MCF 10A (cell line): ENCODE results near the gene IL17RD. TPM values are rescaled to one million over a fixed set of nuclear protein-coding genes. Genes with fewer than 3 reads are reported as not detected.
A peak's percentile ranks its signal among the peaks of the same experiment; 100 is the strongest.

Source experiments
- BruUV-seq: library from RNA; stranded (reverse); fragments of 400-500 nt; replicated peaks from 2 replicates; lab custom pipeline; 2021; lab: Mats Ljungman, UMichigan
- CTCF ChIA-PET: fragments of 300-600 bp; sonication (Branson Sonifier 250); formaldehyde crosslinking; extraction: SDS; loops from one replicate; lab custom pipeline; 2021; ENCODE audit warnings: antibody characterized with exemption, inconsistent platforms; lab: Yijun Ruan, JAX
- POLR2A ChIA-PET: fragments of 300-600, 350-650 bp; sonication (Branson Sonifier 250); formaldehyde crosslinking; extraction: SDS; loops from one replicate; lab custom pipeline; 2020; ENCODE audit warnings: antibody characterized with exemption, inconsistent platforms; lab: Yijun Ruan, JAX
- DNase-seq: peaks from one replicate; pipeline ENCODE4 v3.0.0-alpha.2; 2018; ENCODE audit not compliant: unreplicated experiment
- H3K27ac Mint-ChIP-seq: one replicate; pipeline ENCODE4 v1.8.0; 2022; ENCODE audit warnings: mild to moderate bottlenecking, low read depth, mixed read lengths; ENCODE audit not compliant: unreplicated experiment
- H3K27me3 Mint-ChIP-seq: one replicate; pipeline ENCODE4 v1.8.0; 2022; ENCODE audit warnings: mixed read lengths; ENCODE audit not compliant: insufficient read depth, unreplicated experiment
- H3K36me3 Mint-ChIP-seq: one replicate; pipeline ENCODE4 v1.8.0; 2022; ENCODE audit warnings: mild to moderate bottlenecking, moderate library complexity, mixed read lengths; ENCODE audit not compliant: insufficient read depth, unreplicated experiment
- H3K4me1 Mint-ChIP-seq: one replicate; pipeline ENCODE4 v1.8.0; 2022; ENCODE audit warnings: mixed read lengths; ENCODE audit not compliant: insufficient read depth, unreplicated experiment
- H3K4me3 Mint-ChIP-seq: one replicate; pipeline ENCODE4 v1.8.0; 2022; ENCODE audit warnings: mild to moderate bottlenecking, moderate library complexity, mixed read lengths; ENCODE audit not compliant: unreplicated experiment
- H3K9me3 Mint-ChIP-seq: one replicate; pipeline ENCODE4 v1.8.0; 2022; ENCODE audit warnings: mixed read lengths; ENCODE audit not compliant: unreplicated experiment
- intact Hi-C: fragments of 100-400 bp; cut with micrococcal nuclease; formaldehyde crosslinking; loops from 2 replicates; pipeline ENCODE4 v1.14.1; 2022
- total RNA-seq: library from RNA; stranded (reverse); gene quantifications from 2 replicates; pipeline ENCODE4 v1.2.3, GENCODE V29; 2022
- TF ChIP-seq, protein P1 (sequence below): fragments of 200-600 bp; IDR thresholded peaks from one replicate; pipeline ENCODE4 v1.8.0; 2022; ENCODE audit warnings: antibody characterized with exemption, mild to moderate bottlenecking; ENCODE audit not compliant: unreplicated experiment

The IL17RD gene
- total RNA-seq, 1 experiment from 2014 or later = 1.2 TPM

DNA sequence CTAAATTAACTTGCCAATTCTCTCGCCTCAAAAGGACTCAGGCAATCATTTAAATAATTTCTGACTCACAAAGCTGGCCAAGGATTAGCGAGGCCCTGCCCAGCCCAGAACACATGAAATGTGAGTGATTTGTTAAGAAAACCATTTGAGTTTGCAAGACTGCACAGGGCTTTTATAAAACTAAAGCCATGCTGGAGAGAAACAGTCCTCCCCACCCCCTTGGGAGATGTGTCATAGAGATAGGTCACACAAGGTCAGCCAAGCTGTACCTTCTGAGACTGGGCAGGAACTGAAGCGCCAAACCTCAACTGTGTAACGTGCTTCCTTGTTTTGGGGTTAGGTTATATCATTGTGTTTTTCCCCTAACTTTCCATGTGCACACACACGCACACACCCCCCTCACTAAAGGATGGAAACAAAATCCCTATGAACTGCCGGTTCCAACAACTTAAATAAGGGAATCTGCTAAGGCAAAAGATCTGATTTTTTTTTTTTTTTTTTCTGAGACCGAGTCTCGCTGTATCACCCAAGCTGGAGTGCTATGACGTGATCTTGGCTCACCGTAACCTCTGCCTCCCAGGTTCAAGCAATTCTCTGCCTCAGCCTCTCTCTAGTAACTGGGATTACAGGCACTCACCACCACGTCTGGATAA, 96.6 kb downstream of the IL17RD start:
- peak overlapping the region; percentile 88 for H3K27ac Mint-ChIP-seq
- peak; percentile 93 for DNase-seq
- TF ChIP-seq, protein P1, sequence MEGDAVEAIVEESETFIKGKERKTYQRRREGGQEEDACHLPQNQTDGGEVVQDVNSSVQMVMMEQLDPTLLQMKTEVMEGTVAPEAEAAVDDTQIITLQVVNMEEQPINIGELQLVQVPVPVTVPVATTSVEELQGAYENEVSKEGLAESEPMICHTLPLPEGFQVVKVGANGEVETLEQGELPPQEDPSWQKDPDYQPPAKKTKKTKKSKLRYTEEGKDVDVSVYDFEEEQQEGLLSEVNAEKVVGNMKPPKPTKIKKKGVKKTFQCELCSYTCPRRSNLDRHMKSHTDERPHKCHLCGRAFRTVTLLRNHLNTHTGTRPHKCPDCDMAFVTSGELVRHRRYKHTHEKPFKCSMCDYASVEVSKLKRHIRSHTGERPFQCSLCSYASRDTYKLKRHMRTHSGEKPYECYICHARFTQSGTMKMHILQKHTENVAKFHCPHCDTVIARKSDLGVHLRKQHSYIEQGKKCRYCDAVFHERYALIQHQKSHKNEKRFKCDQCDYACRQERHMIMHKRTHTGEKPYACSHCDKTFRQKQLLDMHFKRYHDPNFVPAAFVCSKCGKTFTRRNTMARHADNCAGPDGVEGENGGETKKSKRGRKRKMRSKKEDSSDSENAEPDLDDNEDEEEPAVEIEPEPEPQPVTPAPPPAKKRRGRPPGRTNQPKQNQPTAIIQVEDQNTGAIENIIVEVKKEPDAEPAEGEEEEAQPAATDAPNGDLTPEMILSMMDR = no peak
- H3K4me3 Mint-ChIP-seq = peak overlapping the region; percentile 66
- peaks cover 16% of the 10 kb centered on the region for H3K4me1 Mint-ChIP-seq
- no peaks in the 10 kb centered on the region for H3K9me3 Mint-ChIP-seq
- no peaks in the 10 kb centered on the region for H3K27me3 Mint-ChIP-seq
- peaks cover 6% of the 10 kb centered on the region for H3K36me3 Mint-ChIP-seq
- intact Hi-C loops = no loop called here
- no TSS peak for BruUV-seq
- POLR2A ChIA-PET = interaction anchor here (0.5 to 2.4 kb wide), 16 partner anchors 9 to 735 kb away, joined by 3 to 22 read pairs (median 3); partner anchors contain the start of gene SPATA12
- CTCF ChIA-PET = interaction anchor here (0.7 to 1.1 kb wide), 5 partner anchors 71 to 1975 kb away, joined by 3 to 5 read pairs (median 4); no protein-coding TSS in a partner anchor

DNA sequence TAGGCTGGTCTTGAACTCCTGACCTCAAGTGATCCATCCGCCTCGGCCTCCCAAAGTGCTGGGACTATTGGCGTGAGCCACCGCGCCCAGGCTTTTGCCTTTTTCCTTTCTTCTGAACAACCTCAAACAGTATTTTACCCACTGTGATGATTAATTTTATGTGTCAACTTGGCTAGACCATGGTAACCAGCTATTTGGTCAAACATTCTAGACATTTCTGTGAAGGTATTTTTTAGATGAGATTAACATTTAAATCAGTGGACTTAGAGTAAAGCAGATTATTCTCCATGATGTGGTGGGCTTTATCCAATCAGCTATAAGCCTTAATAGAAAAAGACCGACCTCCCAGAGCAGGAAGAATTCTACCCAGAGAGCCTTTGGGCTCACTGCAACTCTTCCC, 98.7 kb downstream of the IL17RD start:
- ChIA-PET POLR2A (interaction anchor here (1.0 kb wide), 1 partner anchor 59 kb away, joined by 3 read pairs; no protein-coding TSS in a partner anchor), CTCF (interaction anchor here (0.6 to 1.4 kb wide), 2 partner anchors 70 to 155 kb away, joined by 4 to 6 read pairs; no protein-coding TSS in a partner anchor)
- no TSS peak for BruUV-seq
- TF ChIP-seq, protein P1 = no peak
- Mint-ChIP-seq H3K27me3 (no peaks in the 10 kb centered on the region), H3K4me1 (peaks cover 29% of the 10 kb centered on the region), H3K4me3 (no peak overlapping the region), H3K36me3 (peaks cover 6% of the 10 kb centered on the region), H3K27ac (no peak overlapping the region), H3K9me3 (no peaks in the 10 kb centered on the region)
- no peak for DNase-seq
- intact Hi-C loops = no loop called here

DNA sequence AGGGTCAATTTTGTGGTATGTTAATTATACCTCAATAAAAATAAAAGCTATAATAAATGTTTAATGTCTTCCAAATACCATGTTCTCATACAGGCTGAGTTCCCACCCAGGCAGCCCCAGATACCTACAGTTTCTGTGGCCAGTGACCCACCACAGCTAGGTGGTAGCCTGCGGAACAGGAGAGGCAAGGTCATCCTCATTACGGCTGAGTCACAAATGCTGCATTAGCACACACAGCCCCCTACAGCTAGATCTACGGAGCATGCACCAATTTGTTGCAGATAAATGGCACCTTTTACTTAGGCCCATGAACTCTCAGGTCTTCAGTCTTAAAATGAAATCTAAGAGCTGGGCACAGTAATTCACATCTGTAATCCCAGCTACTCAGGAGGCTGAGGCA, 99.6 kb downstream of the IL17RD start:
- TF ChIP-seq, protein P1 = no peak
- Mint-ChIP-seq H3K27ac (no peak overlapping the region), H3K36me3 (peaks cover 6% of the 10 kb centered on the region), H3K27me3 (no peaks in the 10 kb centered on the region), H3K4me3 (no peak overlapping the region), H3K9me3 (no peaks in the 10 kb centered on the region), H3K4me1 (peaks cover 37% of the 10 kb centered on the region)
- DNase-seq = no peak
- POLR2A ChIA-PET = no interaction called here
- intact Hi-C loops = no loop called here
- CTCF ChIA-PET = interaction anchor here (0.5 to 1.2 kb wide), 4 partner anchors 58 to 158 kb away, joined by 3 to 4 read pairs (median 3); no protein-coding TSS in a partner anchor
- no TSS peak for BruUV-seq

DNA sequence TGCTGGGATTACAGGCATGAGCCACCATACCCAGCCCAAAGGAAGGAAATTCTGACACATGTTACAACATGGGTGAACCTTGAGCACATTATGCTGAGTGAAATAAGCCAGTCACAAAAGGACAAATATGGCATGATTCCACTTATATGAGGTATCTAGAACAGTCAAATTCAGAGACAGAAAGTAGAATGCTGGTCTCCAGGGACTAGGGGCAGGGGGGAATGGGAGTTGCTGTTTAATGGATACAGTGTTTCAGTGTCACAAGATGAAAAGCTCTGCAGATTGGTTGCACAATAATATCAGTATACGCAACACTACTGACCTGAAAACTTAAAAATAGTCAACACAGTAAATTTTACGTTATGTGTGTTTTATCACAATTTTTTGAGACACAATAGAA, 100.6 kb downstream of the IL17RD start:
- no peak overlapping the region for H3K27ac Mint-ChIP-seq
- H3K36me3 Mint-ChIP-seq = peaks cover 6% of the 10 kb centered on the region
- peaks cover 39% of the 10 kb centered on the region for H3K4me1 Mint-ChIP-seq
- CTCF ChIA-PET = interaction anchor here (0.6 kb wide), 1 partner anchor 336 kb away, joined by 3 read pairs; no protein-coding TSS in a partner anchor
- TF ChIP-seq, protein P1 = no peak
- no peaks in the 10 kb centered on the region for H3K9me3 Mint-ChIP-seq
- intact Hi-C loops = no loop called here
- no peak overlapping the region for H3K4me3 Mint-ChIP-seq
- DNase-seq = no peak
- POLR2A ChIA-PET = interaction anchor here (0.7 kb wide), 1 partner anchor 66 kb away, joined by 3 read pairs; no protein-coding TSS in a partner anchor
- BruUV-seq = no TSS peak
- no peaks in the 10 kb centered on the region for H3K27me3 Mint-ChIP-seq
